NCI-H128 (cell line): Measurements from ENCODE around the gene CDON.

Source experiments
- DNase-seq: peaks from one replicate; lab custom pipeline; 2025; ENCODE audit not compliant: unreplicated experiment; lab: John Stamatoyannopoulos, UW

The CDON gene

GRCh38 chr11:126082251-126083109 lies 19.8 kb upstream of the CDON start:
- no peak for DNase-seq

- DNase-seq = no peak
Measured at GRCh38 chr11:126081915-126082250, 19.2 kb upstream of the CDON start.

GRCh38 chr11:126080161-126080941 lies 17.7 kb upstream of the CDON start:
- DNase-seq = no peak

GRCh38 chr11:126079621-126080124 lies 17.0 kb upstream of the CDON start:
- no peak for DNase-seq

- DNase-seq = no peak
Measured at GRCh38 chr11:126076641-126077040, 14.0 kb upstream of the CDON start.

GRCh38 chr11:126072801-126073594 lies 10.3 kb upstream of the CDON start:
- DNase-seq = no peak

GRCh38 chr11:126072141-126072741 lies 9.6 kb upstream of the CDON start:
- DNase-seq = no peak

- DNase-seq = no peak
Measured at GRCh38 chr11:126063507-126063852, 814 bp upstream of the CDON start.

GRCh38 chr11:126061707-126062678 lies 673 bp downstream of the CDON start:
- DNase-seq = no peak

- DNase-seq = no peak
Measured at GRCh38 chr11:126060757-126061171, 1.9 kb downstream of the CDON start.

GRCh38 chr11:126059238-126059781 lies 3.4 kb downstream of the CDON start:
- no peak for DNase-seq

GRCh38 chr11:126058105-126058874 lies 4.4 kb downstream of the CDON start:
- DNase-seq = no peak

- no peak for DNase-seq
Measured at GRCh38 chr11:126054882-126055281, 7.8 kb downstream of the CDON start.

- DNase-seq = no peak
Measured at GRCh38 chr11:126054408-126054807, 8.3 kb downstream of the CDON start.

- DNase-seq = no peak
Measured at GRCh38 chr11:126053415-126054286, 9.0 kb downstream of the CDON start.

GRCh38 chr11:126051117-126051516 lies 11.5 kb downstream of the CDON start:
- no peak for DNase-seq

- no peak for DNase-seq
Measured at GRCh38 chr11:126049159-126049558, 13.5 kb downstream of the CDON start.

- DNase-seq = no peak
Measured at GRCh38 chr11:126048197-126048596, 14.5 kb downstream of the CDON start.
